Activated naive CD4-positive, alpha-beta T cell treated with anti-CD3 and anti-CD28 coated beads for 36 hours (primary cell): ENCODE measurements around the gene ACSS2. TPM values are rescaled to one million over a fixed set of nuclear protein-coding genes. Genes with fewer than 3 reads are reported as not detected.

Experiments
- CTCF ChIA-PET: fragments of 350-600 bp; sonication (Branson Sonifier 250); formaldehyde crosslinking; loops from one replicate; lab custom pipeline; 2021; ENCODE audit warnings: antibody characterized with exemption; lab: Charles Lee
- DNase-seq: peaks from one replicate; pipeline ENCODE4 v3.0.0-alpha.2; 2020
- H3K27ac Mint-ChIP-seq: one replicate; pipeline ENCODE4 v1.8.0; 2021; ENCODE audit warnings: mild to moderate bottlenecking, mixed read lengths
- H3K27me3 Mint-ChIP-seq: one replicate; pipeline ENCODE4 v1.8.0; 2021; ENCODE audit warnings: low read depth, mixed read lengths
- H3K36me3 Mint-ChIP-seq: one replicate; pipeline ENCODE4 v1.8.0; 2021; ENCODE audit warnings: low read depth, mixed read lengths
- H3K4me1 Mint-ChIP-seq: one replicate; pipeline ENCODE4 v1.8.0; 2021; ENCODE audit warnings: low read depth, mixed read lengths
- H3K4me3 Mint-ChIP-seq: one replicate; pipeline ENCODE4 v1.8.0; 2021; ENCODE audit warnings: mild to moderate bottlenecking, moderate library complexity, mixed read lengths
- H3K9me3 Mint-ChIP-seq: one replicate; pipeline ENCODE4 v1.8.0; 2021; ENCODE audit warnings: mixed read lengths
- intact Hi-C: fragments of 100-400 bp; cut with micrococcal nuclease; formaldehyde crosslinking; loops from one replicate; pipeline ENCODE4 v1.15.1; 2023
- total RNA-seq, 2 experiments: library from RNA; stranded (reverse); gene quantifications; one replicate each; pipeline ENCODE4 v1.2.3, GENCODE V29; 2021

The ACSS2 gene
- total RNA-seq, 2 experiments from 2014 or later, result 71.3 to 73.6 TPM

- Mint-ChIP-seq H3K4me3 (no peak overlapping the region), H3K4me1 (peaks cover 29% of the 10 kb centered on the region), H3K27ac (no peak overlapping the region), H3K9me3 (no peaks in the 10 kb centered on the region), H3K36me3 (peaks cover 25% of the 10 kb centered on the region), H3K27me3 (no peaks in the 10 kb centered on the region)
- intact Hi-C loops, result no loop called here
- CTCF ChIA-PET, result no interaction called here
- DNase-seq, result no peak
Measured at GRCh38 chr20:34922654-34923381, 46.4 kb downstream of the ACSS2 start.

- CTCF ChIA-PET, result no interaction called here
- DNase-seq, result no peak
- Mint-ChIP-seq H3K4me3 (no peak overlapping the region), H3K27ac (no peak overlapping the region), H3K27me3 (no peaks in the 10 kb centered on the region), H3K36me3 (peaks cover 22% of the 10 kb centered on the region), H3K4me1 (peaks cover 23% of the 10 kb centered on the region), H3K9me3 (no peaks in the 10 kb centered on the region)
- intact Hi-C loops, result no loop called here
Measured at GRCh38 chr20:34923414-34923813, 47.0 kb downstream of the ACSS2 start.

- Mint-ChIP-seq H3K9me3 (no peaks in the 10 kb centered on the region), H3K4me1 (peaks cover 13% of the 10 kb centered on the region), H3K4me3 (no peak overlapping the region), H3K27ac (no peak overlapping the region), H3K36me3 (peaks cover 22% of the 10 kb centered on the region), H3K27me3 (no peaks in the 10 kb centered on the region)
- CTCF ChIA-PET, result interaction anchor here (1.7 kb wide), 1 partner anchor 50 kb away, joined by 5 read pairs; no protein-coding TSS in a partner anchor
- intact Hi-C loops, result no loop called here
- DNase-seq, result no peak
Measured at GRCh38 chr20:34925341-34925740, 48.9 kb downstream of the ACSS2 start.

- H3K4me1 Mint-ChIP-seq, result peaks cover 12% of the 10 kb centered on the region
- H3K36me3 Mint-ChIP-seq, result peaks cover 24% of the 10 kb centered on the region
- CTCF ChIA-PET, result interaction anchor here (0.7 kb wide), 1 partner anchor 91 kb away, joined by 3 read pairs; no protein-coding TSS in a partner anchor
Measured at GRCh38 chr20:34925981-34926380, 49.6 kb downstream of the ACSS2 start.

GRCh38 chr20:34926581-34926980 is 50.2 kb downstream of the ACSS2 start:
- Mint-ChIP-seq H3K9me3 (no peaks in the 10 kb centered on the region), H3K4me3 (no peak overlapping the region), H3K36me3 (peaks cover 25% of the 10 kb centered on the region), H3K27me3 (no peaks in the 10 kb centered on the region), H3K27ac (peak overlapping the region; percentile 42), H3K4me1 (peaks cover 9% of the 10 kb centered on the region)
- CTCF ChIA-PET, result no interaction called here
- intact Hi-C loops, result no loop called here
- DNase-seq, result no peak

More at GRCh38 chr20:34925981-34926380, 49.6 kb downstream of the ACSS2 start:
- intact Hi-C loops, result no loop called here
- no peak overlapping the region for H3K4me3 Mint-ChIP-seq
- no peaks in the 10 kb centered on the region for H3K27me3 Mint-ChIP-seq
- no peaks in the 10 kb centered on the region for H3K9me3 Mint-ChIP-seq
- peak overlapping the region; percentile 37 for H3K27ac Mint-ChIP-seq
- no peak for DNase-seq

GRCh38 chr20:34927736-34928135 is 51.3 kb downstream of the ACSS2 start:
- CTCF ChIA-PET, result interaction anchor here (0.9 kb wide), 1 partner anchor 54 kb away, joined by 3 read pairs; no protein-coding TSS in a partner anchor
- no peaks in the 10 kb centered on the region for H3K27me3 Mint-ChIP-seq
- H3K4me3 Mint-ChIP-seq, result no peak overlapping the region
- H3K4me1 Mint-ChIP-seq, result peaks cover 7% of the 10 kb centered on the region
- intact Hi-C loops, result no loop called here
- no peaks in the 10 kb centered on the region for H3K9me3 Mint-ChIP-seq
- DNase-seq, result no peak
- no peak overlapping the region for H3K27ac Mint-ChIP-seq
- peaks cover 25% of the 10 kb centered on the region for H3K36me3 Mint-ChIP-seq

- Mint-ChIP-seq H3K9me3 (no peaks in the 10 kb centered on the region), H3K4me1 (peaks cover 7% of the 10 kb centered on the region), H3K4me3 (no peak overlapping the region), H3K36me3 (peaks cover 29% of the 10 kb centered on the region), H3K27ac (no peak overlapping the region), H3K27me3 (no peaks in the 10 kb centered on the region)
- CTCF ChIA-PET, result interaction anchor here (0.6 to 0.9 kb wide), 2 partner anchors 21 to 54 kb away, joined by 3 to 4 read pairs; no protein-coding TSS in a partner anchor
- no peak for DNase-seq
- intact Hi-C loops, result no loop called here
Measured at GRCh38 chr20:34928411-34928810, 52.0 kb downstream of the ACSS2 start.

GRCh38 chr20:34931771-34932170 is 55.4 kb downstream of the ACSS2 start:
- Mint-ChIP-seq H3K36me3 (peaks cover 32% of the 10 kb centered on the region), H3K4me3 (no peak overlapping the region), H3K4me1 (peaks cover 1% of the 10 kb centered on the region), H3K27ac (no peak overlapping the region), H3K27me3 (no peaks in the 10 kb centered on the region), H3K9me3 (no peaks in the 10 kb centered on the region)
- no peak for DNase-seq
- intact Hi-C loops, result no loop called here
- CTCF ChIA-PET, result interaction anchor here (0.6 to 1.0 kb wide), 3 partner anchors 20 to 58 kb away, joined by 3 to 5 read pairs (median 3); no protein-coding TSS in a partner anchor

GRCh38 chr20:34938466-34939163 is 62.2 kb downstream of the ACSS2 start:
- H3K4me1 Mint-ChIP-seq, result peaks cover 2% of the 10 kb centered on the region
- H3K9me3 Mint-ChIP-seq, result no peaks in the 10 kb centered on the region
- intact Hi-C loops, result no loop called here
- H3K27me3 Mint-ChIP-seq, result no peaks in the 10 kb centered on the region
- no peak overlapping the region for H3K27ac Mint-ChIP-seq
- no peak overlapping the region for H3K4me3 Mint-ChIP-seq
- CTCF ChIA-PET, result no interaction called here
- DNase-seq, result no peak
- H3K36me3 Mint-ChIP-seq, result peaks cover 37% of the 10 kb centered on the region

- Mint-ChIP-seq H3K36me3 (peaks cover 35% of the 10 kb centered on the region), H3K27ac (no peak overlapping the region), H3K9me3 (no peaks in the 10 kb centered on the region), H3K4me1 (peaks cover 4% of the 10 kb centered on the region), H3K27me3 (no peaks in the 10 kb centered on the region), H3K4me3 (no peak overlapping the region)
- no peak for DNase-seq
- CTCF ChIA-PET, result no interaction called here
- intact Hi-C loops, result no loop called here
Measured at GRCh38 chr20:34940081-34940481, 63.7 kb downstream of the ACSS2 start.

GRCh38 chr20:34941226-34941625 is 64.8 kb downstream of the ACSS2 start:
- Mint-ChIP-seq H3K36me3 (peaks cover 35% of the 10 kb centered on the region), H3K4me3 (no peak overlapping the region), H3K4me1 (peaks cover 4% of the 10 kb centered on the region), H3K27me3 (no peaks in the 10 kb centered on the region), H3K27ac (no peak overlapping the region), H3K9me3 (no peaks in the 10 kb centered on the region)
- intact Hi-C loops, result no loop called here
- DNase-seq, result no peak
- CTCF ChIA-PET, result interaction anchor here (0.6 kb wide), 2 partner anchors 171 to 172 kb away, joined by 3 to 5 read pairs; no protein-coding TSS in a partner anchor

GRCh38 chr20:34942301-34942700 is 65.9 kb downstream of the ACSS2 start:
- H3K9me3 Mint-ChIP-seq, result no peaks in the 10 kb centered on the region
- H3K4me3 Mint-ChIP-seq, result no peak overlapping the region
- H3K36me3 Mint-ChIP-seq, result peaks cover 39% of the 10 kb centered on the region
- intact Hi-C loops, result no loop called here
- DNase-seq, result no peak
- peaks cover 4% of the 10 kb centered on the region for H3K4me1 Mint-ChIP-seq
- no peak overlapping the region for H3K27ac Mint-ChIP-seq
- CTCF ChIA-PET, result interaction anchor here (0.8 to 1.8 kb wide), 2 partner anchors 62 to 68 kb away, joined by 5 read pairs; no protein-coding TSS in a partner anchor
- no peaks in the 10 kb centered on the region for H3K27me3 Mint-ChIP-seq
